ENCODE data around the gene STX10.
A peak's percentile ranks its signal among the peaks of the same experiment; 100 is the strongest.
"Not testable (repeated sequence)": the region's sequence is repeated elsewhere in the genome, so short reads cannot be mapped to it uniquely, and the experiment has no call there.

STX10 gene, protein sequence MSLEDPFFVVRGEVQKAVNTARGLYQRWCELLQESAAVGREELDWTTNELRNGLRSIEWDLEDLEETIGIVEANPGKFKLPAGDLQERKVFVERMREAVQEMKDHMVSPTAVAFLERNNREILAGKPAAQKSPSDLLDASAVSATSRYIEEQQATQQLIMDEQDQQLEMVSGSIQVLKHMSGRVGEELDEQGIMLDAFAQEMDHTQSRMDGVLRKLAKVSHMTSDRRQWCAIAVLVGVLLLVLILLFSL

DNA sequence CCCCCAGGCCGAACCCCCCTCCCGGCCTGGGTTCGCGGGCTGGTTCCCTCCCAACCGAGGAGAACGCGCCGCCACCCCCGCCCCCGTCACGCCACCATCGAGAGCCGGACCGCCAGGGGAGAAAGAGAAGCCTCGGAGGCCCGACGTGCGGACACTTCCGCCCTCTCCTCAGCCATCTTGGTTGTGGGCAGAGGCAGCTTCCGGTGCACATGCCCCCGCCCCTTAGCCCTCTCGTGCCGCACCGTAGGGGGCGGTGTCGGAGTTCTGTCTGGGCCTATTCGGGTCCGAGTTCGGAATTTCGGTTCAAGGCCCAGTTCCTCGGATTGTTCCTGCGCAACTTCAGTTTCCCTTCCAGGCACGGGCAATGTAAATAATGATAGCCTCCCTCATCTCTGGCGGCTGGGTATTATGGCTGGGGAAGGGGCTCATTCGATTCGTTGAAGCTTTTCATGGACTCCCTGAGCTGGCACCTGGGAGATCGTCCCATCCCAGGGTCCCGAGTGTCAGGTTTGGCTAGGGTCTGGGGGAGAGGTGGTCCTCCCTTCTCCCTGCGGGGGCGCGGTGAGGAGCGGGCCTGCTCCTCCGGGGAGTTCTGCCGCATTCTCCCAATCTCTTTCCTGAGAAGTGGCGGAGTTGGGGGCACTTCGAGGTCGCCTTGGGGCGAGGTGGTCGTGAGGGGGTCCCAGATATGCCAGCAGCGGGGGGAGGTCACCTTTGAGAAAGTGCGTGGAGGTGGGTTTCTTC, at the start of gene STX10, which contains the start of gene IER2:
TSS of gene STX10 (minus strand) at position 189 of the 744 bp plus-strand sequence. CDS start 202 bp downstream, outside the sequence.
TSS of gene IER2 (plus strand) at position 225 of the 744 bp plus-strand sequence. CDS start 2,776 bp downstream, outside the sequence.
- DNase-seq = peak; percentile 95

DNA sequence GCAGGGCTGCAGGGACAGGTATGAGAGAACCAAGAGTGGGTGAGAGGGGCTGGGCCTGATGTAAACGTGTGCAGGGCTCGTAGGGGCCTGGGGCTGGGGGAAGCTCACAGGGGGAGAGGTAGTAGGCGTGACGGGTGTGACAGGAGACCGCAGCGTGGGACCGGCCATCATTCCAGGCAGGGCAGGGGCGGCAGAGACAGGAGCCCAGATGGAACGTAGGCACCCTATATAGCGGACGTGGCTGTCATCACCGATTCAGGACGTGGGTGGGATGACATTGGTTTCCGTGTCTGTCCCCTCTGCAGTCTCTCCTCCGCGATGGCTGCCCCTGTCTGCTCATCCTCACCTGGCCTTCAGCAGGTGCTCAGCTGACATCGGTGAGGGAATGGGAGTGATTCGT, 48.5 kb upstream of the STX10 start:
- no peak for DNase-seq

DNA sequence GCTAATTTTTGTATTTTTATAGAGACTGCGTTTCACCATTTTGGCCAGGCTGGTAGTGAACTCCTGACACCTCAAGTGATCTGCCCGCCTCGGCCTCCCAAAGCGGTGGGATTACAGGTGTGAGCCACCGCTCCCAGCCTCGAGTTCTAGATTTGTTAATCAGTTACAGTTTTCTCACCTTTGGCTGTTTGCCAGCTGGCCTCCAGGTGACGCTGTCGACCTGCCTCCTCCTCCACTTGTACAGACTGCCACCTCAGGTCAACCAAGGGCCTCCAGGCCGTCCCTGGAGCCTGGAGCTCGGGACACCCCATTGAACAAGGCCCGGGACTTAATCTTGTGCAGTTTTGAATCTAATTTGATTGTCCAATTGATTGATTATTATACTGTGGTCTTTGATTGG, 45.5 kb upstream of the STX10 start:
- DNase-seq = peak; percentile 63 to 75

DNA sequence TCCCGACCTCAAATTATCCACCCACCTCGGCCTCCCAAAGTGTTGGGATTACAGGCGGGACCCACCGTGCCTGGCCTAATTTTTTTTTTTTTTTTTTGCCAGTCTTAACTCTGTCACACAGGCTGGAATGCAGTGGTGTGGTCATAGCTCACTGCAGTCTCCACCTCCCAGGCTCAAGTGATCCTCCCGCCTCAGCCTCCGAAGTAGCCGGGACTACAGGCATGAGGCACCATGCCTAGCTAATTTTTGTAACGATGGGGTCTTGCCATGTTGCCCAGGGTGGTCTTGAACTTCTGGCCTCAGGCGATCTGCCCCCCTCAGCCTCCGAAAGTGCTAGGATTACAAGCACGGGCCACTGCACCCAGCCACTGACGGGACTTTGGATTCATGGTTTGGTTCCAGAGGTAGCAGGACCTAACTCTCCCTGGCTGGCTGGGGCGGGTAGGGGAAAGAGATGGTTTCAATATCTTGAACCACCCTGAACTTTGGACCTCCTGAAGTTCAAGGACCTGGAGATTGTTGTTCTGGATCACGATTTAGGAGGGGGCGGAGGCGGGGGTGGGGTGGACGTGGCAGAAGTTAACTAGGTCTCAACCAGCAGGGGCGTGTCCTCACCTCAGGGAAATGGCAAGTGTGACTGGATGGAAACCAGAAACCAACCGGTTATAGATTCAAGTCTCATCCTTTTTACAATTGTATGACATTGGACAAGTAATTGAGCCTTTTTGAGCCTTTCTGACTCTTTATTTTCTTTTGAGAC, 40.8 kb upstream of the STX10 start:
- DNase-seq = no peak

DNA sequence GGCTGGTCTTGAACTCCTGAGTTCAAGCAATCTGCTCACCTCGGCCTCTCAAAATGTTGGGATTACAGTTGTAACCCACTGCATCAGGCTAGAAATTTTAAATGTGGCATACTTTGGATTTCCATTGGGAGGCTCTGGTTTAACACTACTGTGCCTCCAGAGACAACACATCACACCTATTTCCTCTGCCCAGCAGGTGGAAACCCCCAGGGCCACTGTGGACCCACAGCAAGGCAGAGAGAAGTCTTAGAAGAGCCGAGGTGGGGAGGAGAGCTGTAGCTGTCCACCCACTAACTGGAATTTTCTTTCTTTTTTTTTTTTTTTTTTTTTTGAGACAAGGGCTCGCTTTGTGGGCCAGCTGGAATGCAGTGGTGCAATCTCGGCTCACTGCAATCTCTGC, 39.4 kb upstream of the STX10 start:
- DNase-seq = no peak

DNA sequence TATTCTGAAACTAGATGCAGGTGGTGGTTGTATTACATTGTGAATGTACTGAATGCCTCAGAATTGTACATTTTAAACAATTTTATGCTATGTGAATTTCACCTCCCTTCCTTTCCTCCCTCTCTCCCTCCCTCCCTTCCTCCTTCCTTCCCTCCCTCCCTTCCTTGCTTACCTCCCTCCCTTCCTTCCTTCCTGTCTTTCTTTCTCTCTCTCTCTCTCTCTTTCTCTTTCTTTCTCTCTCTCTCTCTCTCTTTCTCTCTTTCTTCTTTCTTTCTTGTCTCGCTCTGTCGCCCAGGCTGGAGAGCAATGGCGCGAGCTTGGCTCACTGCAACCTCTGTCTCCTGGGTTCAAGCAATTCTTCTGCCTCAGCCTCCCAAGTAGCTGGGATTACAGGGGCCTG, 37.2 kb upstream of the STX10 start:
- no peak for DNase-seq

DNA sequence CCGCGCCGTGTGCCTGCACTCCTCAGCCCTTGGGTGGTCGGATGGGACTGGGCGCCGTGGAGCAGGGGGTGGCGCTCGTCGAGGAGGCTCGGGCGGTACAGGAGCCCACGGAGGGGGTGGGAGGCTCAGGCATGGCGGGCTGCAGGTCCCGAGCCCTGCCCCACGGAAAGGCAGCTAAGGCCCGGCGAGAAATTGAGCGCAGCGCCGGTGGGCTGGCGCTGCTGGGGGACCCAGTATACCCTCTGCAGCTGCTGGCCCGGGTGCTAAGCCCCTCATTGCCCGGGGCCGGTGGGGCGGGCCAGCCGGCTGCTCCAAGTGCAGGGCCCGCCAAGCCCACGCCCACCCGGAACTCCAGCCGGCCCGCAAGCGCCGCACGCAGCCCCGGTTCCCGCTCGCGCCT, 36.5 kb upstream of the STX10 start:
- not testable (repeated sequence) for DNase-seq

DNA sequence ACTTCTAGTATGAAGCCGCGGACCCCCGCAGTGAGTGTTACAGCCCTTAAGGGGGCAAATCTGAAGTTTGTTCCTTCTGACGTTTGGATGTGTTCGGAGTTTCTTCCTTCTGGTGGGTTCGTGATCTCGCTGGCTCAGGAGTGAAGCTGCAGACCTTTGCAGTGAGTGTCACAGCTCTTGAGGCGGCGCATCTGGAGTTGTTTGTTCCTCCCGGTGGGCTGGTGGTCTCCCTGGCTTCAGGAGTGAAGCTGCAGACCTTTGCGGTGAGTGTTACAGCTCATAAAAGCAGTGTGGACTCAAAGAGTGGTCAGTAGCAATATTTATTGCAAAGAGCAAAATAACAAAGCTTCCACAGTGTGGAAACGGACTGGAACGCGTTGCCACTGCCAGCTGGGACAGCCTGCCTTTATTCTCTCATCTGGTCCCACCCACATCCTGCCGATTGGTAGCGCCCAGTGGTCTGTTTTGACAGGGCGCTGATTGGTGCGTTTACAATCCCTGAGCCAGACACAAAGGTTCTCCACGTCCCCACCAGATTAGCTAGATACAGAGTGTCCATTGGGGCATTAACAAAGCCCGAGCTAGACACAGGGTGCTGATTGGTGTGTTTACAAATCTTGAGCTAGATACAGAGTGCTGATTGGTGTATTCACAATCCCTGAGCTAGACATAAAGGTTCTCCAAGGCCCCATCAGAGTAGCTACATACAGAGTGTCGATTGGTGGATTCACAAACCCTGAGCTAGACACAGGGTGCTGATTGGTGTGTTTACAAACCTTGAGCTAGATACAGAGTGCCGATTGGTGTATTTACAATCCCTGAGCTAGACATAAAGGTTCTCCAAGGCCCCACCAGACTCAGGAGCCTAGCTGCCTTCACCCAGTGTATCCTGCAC, 35.8 kb upstream of the STX10 start:
- not testable (repeated sequence) for DNase-seq

DNA sequence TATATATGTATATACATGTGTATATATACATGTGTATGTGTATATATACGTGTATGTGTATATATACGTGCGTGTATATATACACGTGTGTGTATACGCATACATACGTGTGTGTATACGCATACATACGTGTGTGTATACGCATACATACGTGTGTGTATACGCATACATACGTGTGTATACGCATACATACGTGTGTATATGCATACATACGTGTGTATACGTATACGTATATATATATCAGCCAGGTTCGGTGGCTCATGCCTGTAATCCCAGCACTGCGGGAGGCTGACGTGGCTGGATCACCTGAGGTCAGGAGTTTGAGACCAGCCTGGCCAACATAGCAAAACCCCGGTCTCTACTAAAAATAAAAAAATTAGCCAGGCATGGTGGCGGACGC, 34.8 kb upstream of the STX10 start:
- not testable (repeated sequence) for DNase-seq

DNA sequence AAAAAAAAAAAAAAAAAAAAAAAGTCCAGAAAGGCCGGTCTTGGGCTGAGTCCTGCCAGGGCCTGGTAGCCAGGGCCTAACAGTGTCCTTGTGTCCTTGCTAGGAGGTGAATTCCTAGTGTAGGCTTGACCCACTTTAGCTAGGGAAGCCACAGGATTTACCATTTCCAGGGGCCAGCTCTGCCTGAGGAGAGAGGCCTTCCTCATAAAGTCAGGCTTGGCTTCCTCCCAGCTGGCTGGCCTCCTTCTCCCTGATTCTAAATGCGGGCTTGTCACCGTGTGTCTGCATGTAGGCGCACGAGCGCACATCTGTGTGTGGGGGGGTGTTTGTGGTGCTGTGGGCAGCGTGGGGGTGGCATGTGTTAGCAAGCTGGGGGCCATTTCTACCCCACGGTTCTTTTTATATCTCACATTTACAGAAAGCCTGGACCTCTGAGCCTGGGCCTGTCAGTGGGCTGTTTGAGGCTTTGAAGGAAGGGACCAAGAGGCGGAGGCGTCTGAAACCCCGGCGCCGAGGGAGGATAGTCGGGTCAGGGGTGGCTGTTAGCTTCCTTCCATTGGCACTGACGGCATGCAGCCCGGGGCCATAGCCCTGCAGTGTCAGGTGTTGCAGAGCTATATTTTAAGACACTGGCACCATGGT, 31.7 kb upstream of the STX10 start:
- peak; percentile 48 to 51 for DNase-seq

DNA sequence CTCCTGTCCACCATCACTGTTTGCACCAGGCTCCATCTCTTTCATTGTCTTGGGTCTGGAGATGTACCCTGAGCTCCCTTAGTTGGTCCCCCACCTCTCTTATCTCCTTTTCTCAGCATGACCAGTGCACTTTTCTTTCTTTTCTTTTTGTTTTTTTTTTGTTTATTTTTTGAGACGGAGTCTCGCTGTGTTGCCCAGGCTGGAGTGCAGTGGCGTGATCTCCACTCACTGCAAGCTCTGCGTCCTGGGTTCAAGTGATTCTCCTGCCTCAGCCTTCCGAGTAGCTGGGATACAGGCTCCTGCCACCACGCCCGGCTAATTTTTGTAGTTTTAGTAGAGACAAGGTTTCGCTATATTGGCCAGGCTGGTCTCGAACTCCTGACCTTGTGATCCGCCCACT, 28.1 kb upstream of the STX10 start:
- not testable (repeated sequence) for DNase-seq

DNA sequence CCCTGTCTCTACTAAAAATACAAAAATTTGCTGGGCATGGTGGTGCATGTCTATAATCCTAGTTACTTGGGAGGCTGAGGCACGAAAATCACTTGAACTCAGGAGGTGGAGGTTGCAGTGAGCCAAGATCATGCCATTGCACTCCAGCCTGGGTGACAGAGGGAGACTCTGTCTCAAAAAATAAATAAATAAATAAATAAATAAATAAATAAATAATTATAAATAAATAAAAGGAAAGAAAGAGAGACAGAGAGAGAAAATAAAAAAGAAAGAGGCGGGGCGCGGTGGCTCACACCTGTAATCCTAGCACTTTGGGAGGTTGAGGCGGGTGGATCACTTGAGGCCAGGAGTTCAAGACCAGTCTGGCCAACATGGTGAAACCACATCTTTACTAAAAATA, 27.4 kb upstream of the STX10 start:
- not testable (repeated sequence) for DNase-seq

DNA sequence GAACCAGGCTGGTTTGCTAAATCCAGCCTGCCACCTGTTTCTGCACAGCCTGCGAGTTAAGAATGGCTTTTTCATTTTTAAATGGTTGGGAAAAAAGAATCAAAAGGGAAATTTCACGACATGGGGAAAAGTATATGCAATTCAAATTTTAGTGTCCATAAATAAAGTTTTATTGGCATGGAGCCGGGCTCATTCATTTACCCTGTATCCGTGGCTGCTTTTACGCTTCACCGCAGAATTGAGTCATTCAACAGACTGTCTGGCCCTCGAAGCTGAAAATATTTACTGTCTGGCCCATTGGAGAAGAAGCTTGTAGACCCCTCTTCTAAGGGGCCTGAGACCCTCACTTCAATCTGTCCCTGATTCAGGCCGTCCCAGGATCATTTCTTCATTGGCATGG, 26.2 kb upstream of the STX10 start:
- no peak for DNase-seq

DNA sequence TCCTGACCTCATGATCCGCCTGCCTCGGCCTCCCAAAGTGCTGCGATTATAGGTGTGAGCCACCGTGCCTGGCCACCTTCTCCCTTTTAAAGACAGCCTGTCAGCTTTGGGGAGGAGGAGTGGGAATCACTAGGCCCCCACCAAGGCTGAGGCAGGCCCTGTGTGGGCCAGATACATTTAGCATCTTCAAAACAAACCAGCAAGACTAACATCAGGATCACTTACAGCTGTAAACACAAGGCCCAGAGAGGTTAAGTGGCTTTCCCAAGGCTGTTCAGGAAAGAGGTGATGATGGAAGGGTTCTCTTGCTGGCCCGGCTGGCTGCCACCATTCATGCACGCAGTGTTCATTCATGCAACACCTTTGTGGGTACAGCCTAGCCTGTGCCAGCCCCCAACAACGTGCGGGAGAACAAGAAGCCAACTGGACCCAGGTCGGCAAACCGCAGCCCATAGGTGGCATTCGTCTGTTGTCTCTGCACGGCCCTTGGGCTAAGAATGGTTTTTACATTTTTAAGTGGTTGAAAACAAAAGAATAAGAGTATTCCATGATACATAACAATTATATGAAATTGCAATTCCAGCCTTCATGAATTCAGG, 23.1 kb upstream of the STX10 start:
- no peak for DNase-seq

DNA sequence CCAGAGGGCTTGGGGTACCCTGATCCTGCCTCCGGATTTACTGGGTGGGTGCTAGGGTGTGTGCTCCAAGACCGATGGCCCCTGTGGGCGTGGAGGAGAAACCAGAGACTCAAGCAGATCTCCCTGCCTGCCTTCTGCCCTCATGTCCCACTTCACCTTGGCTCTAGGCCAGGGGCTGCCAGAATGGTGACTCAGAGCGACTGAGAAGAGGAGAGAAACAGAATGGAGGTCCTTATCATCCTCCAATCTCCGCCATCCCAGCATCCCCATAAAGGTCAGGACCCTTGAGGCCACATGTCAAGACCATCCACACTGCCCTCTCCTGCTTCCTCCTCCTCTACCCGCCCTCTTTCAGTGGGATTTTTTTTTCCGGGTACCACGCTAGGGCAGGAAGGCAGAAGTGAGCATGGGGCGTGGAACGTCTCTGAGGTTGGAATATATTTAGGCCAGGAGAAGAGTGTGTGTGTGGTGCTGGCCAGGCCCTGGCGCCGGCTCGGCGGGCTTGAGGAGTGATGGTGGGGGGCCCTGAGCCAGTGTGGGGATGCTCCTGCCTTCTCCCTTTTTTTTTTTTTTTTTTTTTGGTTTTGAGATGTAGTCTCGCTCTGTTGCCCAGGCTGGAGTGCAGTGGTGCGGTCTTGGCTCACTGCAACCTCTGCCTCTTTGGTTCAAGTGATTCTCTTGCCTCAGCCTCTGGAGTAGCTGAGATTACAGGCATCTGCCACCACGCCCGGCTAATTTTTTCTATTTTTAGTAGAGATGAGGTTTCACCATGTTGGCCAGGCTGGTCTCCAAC, 22.4 kb upstream of the STX10 start:
- peak; percentile 73 to 74 for DNase-seq

DNA sequence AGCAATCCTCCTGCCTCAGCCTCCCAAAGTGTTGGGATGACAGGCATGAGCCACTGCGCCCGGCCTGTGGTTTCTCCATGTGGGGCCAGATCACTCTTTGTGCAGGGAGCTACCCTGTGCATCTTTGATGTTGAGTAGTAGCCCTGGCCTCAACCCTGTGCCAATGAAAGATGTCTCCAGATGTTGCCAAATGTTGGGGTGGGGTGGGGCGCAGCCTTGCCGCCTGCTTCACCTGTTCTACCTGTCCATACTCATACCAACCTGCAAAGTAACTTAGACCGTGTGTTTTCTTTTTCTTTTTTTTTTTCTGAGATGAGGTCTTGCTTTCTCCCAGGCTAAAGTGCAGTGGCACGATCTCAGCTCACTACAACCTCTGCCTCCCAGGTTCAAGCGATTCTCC, 21.0 kb upstream of the STX10 start:
- DNase-seq = no peak

DNA sequence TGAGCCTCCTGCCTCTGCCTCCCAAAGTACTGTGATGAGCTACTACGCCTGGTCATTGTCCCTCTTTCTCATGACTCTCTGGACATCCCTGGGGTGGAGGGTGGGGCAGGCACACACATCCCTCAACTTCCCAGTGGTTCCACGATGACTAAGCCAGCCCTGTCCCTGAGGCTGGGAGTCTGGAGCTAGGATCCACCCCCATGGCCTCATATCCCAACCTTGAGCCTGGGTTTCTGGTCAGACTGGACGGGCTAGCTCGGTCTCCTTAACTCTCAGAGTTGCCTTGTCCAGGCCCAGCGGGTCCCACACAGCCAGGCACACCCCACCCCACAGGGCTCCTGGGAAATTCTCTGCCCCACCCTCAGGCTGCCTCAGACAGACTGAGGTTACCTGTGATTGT, 19.6 kb upstream of the STX10 start:
- no peak for DNase-seq

DNA sequence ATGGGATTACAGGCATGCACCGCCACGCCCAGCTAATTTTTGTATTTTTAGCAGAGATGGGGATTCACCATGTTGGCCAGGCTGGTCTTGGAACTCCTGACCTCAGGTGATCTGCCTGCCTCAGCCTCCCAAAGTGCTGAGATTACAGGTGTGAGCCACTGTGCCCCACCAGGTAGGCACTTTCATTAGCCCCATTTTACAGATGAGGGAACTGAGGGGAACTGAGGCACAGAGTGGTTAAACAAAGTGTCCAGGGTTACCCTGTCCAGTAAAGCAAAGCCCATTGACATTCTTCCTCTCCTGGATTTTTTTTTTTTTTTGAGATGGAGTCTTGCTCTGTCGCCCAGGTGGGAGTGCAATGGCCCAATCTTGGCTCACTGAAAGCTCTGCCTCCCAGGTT, 16.0 kb upstream of the STX10 start:
- DNase-seq = not testable (repeated sequence)

DNA sequence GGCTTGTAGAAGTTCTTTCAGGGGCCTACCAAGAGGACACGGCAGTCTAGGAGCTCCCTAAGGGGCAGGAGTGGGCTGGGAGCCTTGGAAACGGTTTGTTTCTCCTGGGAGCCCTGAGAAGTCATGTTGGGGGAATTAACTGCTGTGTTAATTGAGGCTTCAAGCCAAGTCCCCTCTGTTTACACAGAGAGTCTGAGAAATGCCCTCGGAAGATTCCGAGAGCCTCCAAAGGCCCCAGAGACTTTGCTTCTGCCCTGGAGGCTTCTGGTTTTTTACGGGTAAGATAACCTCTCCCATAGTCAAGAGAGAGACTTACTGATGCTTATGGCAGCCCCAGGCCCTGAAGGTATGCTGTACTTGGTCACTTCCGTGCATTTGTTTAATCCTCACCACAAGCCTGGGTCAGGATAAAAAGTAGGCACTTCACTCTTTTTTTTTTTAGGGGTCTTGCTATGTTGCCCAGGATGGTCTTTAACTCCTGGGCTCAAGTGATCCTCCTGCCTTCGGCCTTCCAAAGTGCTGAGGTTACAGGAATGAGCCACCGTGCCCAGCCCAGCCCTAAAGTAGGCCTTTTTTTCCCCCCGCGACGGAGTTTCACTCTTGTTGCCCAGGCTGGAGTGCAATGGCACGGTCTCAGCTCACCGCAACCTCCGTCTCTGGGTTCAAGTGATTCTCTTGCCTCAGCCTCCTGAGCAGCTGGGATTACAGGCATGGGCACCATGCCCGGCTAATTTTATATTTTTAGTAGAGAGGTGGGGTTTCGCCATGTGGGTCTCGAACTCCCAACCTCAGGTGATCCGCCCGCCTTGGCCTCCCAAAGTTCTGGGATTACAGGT, 15.2 kb upstream of the STX10 start:
- no peak for DNase-seq
